Muscle of arm (tissue), 12 donors: ENCODE results near the gene HIPK3. TPM values are rescaled to one million over a fixed set of nuclear protein-coding genes. Genes with fewer than 3 reads are reported as not detected.
"Not testable (repeated sequence)": the region's sequence is repeated elsewhere in the genome, so short reads cannot be mapped to it uniquely, and the experiment has no call there.

Experiments used
- DNase-seq: peaks from one replicate; pipeline ENCODE4 v3.0.0-alpha.2; 2013
- polyA plus RNA-seq, 12 donors: library from polyadenylated mRNA; unstranded; fragments of 120-200 nt; gene quantifications; one replicate each; pipeline ENCODE4 v1.2.1, GENCODE V29; 2013; ENCODE audit not compliant: insufficient read length in 12 of 12

The HIPK3 gene
- polyA plus RNA-seq, 12 donors: 52.0 to 121 (median 87.4) TPM; not detected in 1

GRCh38 chr11:33294797-33295196, 37.6 kb downstream of the HIPK3 start:
- DNase-seq: no peak

DNA sequence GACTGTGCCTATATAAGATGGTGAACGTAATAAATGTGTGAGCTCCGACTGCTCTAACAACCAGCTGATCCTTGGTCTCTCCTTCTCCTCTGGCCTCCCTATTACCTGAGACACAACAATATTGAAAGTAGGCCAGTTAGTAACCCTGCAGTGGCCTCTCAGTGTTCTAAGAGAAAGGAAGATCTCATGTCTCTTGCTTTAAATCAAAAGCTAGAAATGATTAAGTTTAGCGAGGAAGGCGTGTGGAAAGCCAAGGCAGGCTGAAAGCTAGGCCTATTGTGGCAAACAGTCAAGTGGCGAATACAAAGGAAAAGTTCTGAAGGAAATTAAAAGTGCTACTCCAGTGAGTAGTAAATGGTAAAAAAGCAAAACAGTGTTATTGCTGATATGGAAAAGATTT, 39.5 kb downstream of the HIPK3 start:
- DNase-seq: no peak

DNA sequence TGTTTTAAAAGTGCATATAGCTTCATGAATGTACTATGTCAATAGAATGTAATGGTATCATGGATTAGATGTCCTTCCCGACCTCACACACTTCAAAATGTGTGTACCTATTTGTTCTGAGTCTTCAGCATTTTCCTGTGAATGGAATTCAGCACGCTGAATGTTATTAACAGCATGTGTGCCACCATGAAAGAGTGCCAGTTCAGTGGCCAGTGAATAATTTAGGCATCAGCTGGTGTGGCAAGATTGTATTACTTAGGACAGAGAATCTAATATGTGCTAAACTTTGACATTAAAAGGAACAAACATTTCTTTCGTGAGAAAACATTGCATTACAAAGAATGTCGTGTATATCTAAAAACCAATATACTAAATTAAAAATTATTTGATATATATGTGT, 46.4 kb downstream of the HIPK3 start:
- no peak for DNase-seq

GRCh38 chr11:33306821-33307220, 49.6 kb downstream of the HIPK3 start:
- not testable (repeated sequence) for DNase-seq

DNA sequence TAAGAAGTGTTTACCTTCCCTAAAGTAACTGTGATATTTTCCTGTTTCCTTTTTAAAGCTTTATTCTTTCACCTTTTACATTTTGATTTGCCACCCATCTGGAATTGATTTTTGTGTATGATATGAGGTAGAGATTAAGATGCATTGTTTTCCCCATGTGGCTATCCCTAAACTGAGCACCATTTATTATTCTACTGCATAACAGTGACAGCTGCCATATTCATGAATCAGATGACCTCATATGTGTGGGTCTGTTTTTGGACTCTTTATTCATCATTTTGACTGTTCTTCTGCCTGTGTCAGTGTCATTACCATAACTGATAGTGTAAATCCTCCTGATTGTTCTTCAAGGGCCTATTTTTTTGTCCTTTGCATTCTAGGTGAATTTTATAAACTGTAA, 50.8 kb downstream of the HIPK3 start:
- DNase-seq: no peak

- no peak for DNase-seq
Measured at GRCh38 chr11:33309118-33309517, 51.9 kb downstream of the HIPK3 start.

DNA sequence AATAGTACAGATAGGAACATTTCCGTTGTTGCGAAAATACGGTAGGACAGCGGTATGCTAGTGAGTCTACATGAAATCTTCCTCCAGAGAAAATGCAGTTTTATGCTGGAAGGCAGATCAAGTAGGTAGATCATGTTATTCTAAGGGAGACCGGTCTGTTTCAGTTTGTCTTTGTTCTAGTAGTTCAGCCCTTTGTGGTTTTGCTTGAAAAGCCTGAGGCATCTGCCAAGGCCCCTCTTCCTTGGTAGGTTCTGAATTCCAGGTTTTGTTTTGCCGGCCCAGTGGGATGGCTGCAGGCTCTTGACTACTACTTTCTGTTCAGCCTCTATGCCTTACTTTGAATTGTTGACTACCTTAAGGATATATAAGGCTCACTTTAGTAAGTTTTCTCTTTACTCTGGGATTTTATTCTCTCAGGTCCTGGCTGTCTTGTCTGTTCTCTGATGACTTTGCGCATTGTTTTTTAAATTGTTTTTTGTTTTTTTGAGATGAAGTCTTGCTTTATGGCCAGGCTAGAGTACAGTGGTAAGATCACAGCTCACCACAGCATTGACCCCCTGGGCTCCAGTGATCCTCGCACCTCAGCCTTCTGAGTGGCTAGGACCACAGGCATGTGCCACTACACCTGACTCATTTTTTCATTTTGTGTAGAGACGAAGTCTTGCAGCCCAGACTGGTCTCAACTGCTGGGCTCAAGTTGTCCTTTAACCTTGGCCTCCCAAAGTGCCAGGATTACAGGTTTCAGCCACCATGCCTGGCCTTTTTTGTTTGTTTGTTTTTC, 53.7 kb downstream of the HIPK3 start:
- DNase-seq: no peak

GRCh38 chr11:33311680-33312079, 54.5 kb downstream of the HIPK3 start:
- no peak for DNase-seq

GRCh38 chr11:33315822-33316221, 58.6 kb downstream of the HIPK3 start:
- DNase-seq: no peak

DNA sequence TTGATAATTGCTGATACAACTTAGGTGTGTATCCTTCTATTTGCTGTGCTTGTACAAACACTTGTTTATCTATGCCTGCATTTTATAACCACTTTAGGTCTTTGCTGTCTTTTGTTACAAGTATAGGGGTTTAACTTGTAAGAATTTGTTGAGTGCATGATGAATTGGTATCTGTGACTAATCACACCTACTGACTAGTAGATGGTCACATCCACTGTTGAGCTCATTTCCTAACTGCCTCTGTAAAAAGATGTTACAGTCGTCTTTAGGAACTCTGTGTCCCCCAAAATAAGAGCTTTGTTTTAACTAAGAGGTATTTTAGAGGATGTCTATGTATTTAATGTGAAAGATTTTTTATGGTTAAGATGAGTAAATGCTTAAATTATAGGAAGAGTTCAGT, 60.5 kb downstream of the HIPK3 start:
- DNase-seq: no peak

- no peak for DNase-seq
Measured at GRCh38 chr11:33320016-33320813, 63.0 kb downstream of the HIPK3 start.

DNA sequence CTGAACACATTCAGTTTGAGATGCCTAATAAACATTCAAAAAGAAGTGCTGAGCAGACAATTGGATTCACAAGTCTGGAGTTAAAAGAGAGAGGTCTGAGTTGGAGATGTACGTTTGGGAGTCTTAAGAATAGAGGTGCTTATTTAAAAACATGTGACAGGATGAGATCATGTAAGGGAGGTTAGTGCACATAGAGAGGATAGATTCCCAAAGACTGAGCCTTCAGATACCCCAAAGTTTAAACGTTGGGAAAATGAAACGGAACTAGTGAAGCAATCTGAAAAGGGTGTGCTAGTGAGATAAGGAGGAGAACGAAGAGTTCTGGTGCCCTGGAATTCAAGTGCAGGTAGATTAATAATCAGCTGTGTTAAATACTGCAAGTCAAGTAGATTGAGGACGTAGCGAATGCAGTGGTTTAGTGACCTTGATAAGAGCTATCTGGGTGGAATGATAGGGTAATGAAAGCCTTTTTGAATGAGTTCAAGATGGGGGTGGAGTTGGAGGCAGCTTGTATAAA, 63.7 kb downstream of the HIPK3 start:
- DNase-seq: no peak

DNA sequence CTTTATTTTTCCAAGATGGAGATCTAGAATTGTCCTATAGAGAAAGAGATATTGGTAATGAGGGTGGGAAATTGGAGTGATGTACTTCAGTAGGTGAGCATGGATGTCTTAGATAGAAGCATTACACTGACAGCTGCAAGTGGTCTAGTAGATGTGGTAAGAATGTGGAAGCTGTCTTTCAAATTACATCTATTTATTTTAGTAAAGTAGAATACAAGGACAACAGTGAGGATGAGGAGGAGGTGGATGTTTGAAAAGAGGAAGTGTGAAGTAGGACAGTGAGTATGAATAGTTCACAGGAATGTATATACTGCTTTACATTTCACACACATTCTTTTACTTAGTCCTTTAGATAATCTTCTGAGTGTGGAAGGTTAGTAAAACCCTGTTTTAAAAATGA, 64.2 kb downstream of the HIPK3 start:
- no peak for DNase-seq

DNA sequence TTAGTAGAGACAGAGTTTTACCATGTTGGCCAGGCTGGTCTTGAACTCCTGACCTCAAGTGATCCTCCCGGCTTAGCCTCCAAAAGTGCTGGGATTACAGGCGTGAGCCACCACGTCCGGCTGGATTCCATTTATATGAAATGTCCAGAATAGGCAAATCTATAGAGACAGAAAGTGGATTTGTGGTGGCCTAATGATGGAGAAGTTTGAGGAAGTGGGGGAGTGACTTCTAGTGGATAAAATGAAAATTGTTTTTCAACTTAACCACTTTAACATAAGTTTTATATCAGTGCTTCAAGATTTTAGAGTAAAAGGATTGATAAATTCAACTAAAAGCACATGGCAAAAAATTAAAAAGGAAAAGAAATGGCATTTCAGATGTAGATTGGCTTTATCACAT, 66.2 kb downstream of the HIPK3 start:
- no peak for DNase-seq

DNA sequence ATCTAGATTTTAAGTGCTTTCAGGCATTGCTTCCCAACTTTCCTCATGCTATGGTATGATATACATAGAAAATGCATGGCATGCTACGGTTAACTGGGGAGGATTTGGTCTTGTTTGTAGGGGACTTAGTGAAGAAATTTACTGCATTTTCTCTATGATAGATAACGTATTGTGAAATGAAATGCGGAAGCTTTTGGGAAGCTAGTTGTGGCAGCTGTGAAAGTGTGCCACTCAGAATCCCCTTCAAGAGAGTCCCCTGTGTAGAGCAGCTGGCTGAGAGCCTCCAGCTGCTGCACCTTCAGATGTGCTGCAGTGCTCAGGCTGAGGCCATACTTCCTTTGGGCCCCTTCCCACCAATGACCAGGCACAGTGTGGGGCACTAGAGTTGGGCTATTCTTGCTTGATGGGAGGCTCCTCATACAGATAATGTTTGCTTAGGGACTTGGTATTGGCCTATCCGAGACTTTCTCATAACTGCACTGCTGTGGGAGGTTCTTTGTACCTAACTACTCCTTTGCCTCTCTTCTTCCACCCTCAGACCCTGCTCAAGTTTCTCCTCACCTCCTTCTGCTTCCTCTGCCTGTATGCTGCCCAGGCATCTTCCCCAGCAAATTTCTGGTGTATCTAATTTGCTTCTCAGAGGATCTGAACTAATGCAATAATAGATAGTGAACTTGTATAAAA, 67.3 kb downstream of the HIPK3 start:
- no peak for DNase-seq

DNA sequence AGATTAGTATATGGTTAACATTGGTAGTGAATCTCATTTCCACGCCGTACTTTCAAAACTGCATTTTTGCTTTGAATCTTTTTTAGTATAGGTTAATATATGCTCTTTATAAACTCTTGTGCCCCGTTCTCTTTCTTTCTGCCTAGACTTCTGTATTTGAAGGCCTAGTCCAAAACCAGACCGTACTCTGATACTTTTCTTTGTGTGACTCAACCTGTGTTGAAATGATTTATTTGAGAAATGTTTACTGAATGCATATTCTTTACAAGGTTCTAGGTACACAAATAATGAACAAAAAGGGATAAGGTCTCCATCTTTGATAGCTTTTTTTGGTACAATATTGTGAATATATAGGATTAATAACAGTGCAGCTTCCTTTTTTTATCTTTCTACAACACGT, 68.3 kb downstream of the HIPK3 start:
- DNase-seq: no peak

- DNase-seq: peak; percentile 45
Measured at GRCh38 chr11:33329705-33330329, 72.6 kb downstream of the HIPK3 start.

GRCh38 chr11:33333816-33334215, 76.6 kb downstream of the HIPK3 start:
- DNase-seq: no peak

GRCh38 chr11:33334627-33335026, 77.4 kb downstream of the HIPK3 start:
- no peak for DNase-seq

- no peak for DNase-seq
Measured at GRCh38 chr11:33339247-33339646, 82.1 kb downstream of the HIPK3 start.

GRCh38 chr11:33344611-33345010, 87.4 kb downstream of the HIPK3 start:
- DNase-seq: no peak
